Loucy (cell line): ENCODE results near the gene SYT2.

Experiments used
- H2AFZ ChIP-seq: fragments of 200-600 bp; sonication (generic); 2 replicates; pipeline ENCODE4 v1.6.0; 2016; ENCODE audit warnings: antibody characterized with exemption, mild to moderate bottlenecking, low read length, moderate library complexity
- H3F3A ChIP-seq: fragments of 200-600 bp; 2 replicates; pipeline ENCODE4 v1.6.0; 2016; ENCODE audit warnings: antibody characterized with exemption, low read depth, mild to moderate bottlenecking
- H3K27me3 ChIP-seq: fragments of 200-600 bp; sonication (generic); 2 replicates; pipeline ENCODE4 v1.6.1; 2014; ENCODE audit warnings: low read length, mild to moderate bottlenecking; ENCODE audit not compliant: insufficient read depth, poor library complexity, severe bottlenecking
- H3K36me3 ChIP-seq: fragments of 200-600 bp; sonication (generic); 2 replicates; pipeline ENCODE4 v1.6.1; 2016; ENCODE audit warnings: low read length; ENCODE audit not compliant: insufficient read depth
- H3K4me1 ChIP-seq: fragments of 200-600 bp; sonication (generic); 2 replicates; pipeline ENCODE4 v1.5.1; 2014; ENCODE audit warnings: low read length, mild to moderate bottlenecking; ENCODE audit not compliant: insufficient read depth, poor library complexity, severe bottlenecking
- H3K4me2 ChIP-seq: fragments of 200-600 bp; sonication (generic); 2 replicates; pipeline ENCODE4 v1.6.0; 2014; ENCODE audit warnings: antibody characterized with exemption, low read length, low read depth, mild to moderate bottlenecking; ENCODE audit not compliant: poor library complexity, severe bottlenecking
- H3K4me3 ChIP-seq: fragments of 200-600 bp; sonication (generic); 2 replicates; pipeline ENCODE4 v1.5.1; 2014; ENCODE audit warnings: low read length, mild to moderate bottlenecking, mixed read lengths; ENCODE audit not compliant: poor library complexity, severe bottlenecking
- H3K79me2 ChIP-seq: fragments of 200-600 bp; sonication (generic); 2 replicates; pipeline ENCODE4 v1.6.1; 2014; ENCODE audit warnings: low read length; ENCODE audit not compliant: insufficient read depth
- H3K9ac ChIP-seq: fragments of 200-600 bp; sonication (generic); 2 replicates; pipeline ENCODE4 v1.6.0; 2014; ENCODE audit warnings: mild to moderate bottlenecking, low read depth, low read length, moderate library complexity; ENCODE audit not compliant: poor library complexity, severe bottlenecking
- H3K9me2 ChIP-seq: fragments of 200-600 bp; sonication (generic); replicated peaks from 2 replicates; pipeline ENCODE4 v1.6.1; 2016; ENCODE audit warnings: low read depth, low read length, mixed read lengths
- H3K9me3 ChIP-seq: fragments of 200-600 bp; sonication (generic); 2 replicates; pipeline ENCODE4 v1.6.1; 2014; ENCODE audit warnings: mild to moderate bottlenecking, antibody characterized with exemption, low read length, low read depth; ENCODE audit not compliant: insufficient read depth
- H4K20me1 ChIP-seq: fragments of 200-600 bp; sonication (generic); 2 replicates; pipeline ENCODE4 v1.6.0; 2014; ENCODE audit warnings: antibody characterized with exemption, low read length, mild to moderate bottlenecking; ENCODE audit not compliant: insufficient read depth, poor library complexity, severe bottlenecking
- CTCF ChIP-seq: fragments of 200-600 bp; sonication (generic); conservative IDR thresholded peaks from 2 replicates; pipeline ENCODE4 v1.5.1; 2014; ENCODE audit warnings: mild to moderate bottlenecking, antibody characterized with exemption, low read length
- EZH2phosphoT487 ChIP-seq: fragments of 200-600 bp; IDR thresholded peaks from 2 replicates; pipeline ENCODE4 v1.6.1; 2018; ENCODE audit warnings: antibody characterized with exemption, mild to moderate bottlenecking, moderate library complexity, borderline replicate concordance

The SYT2 gene

GRCh38 chr1:202572867-202573266 is 137.4 kb downstream of the SYT2 start:
- H3K27me3 ChIP-seq, result no peaks in the 10 kb centered on the region
- no peak overlapping the region for H3K4me3 ChIP-seq
- H3K36me3 ChIP-seq, result peaks cover 5% of the 10 kb centered on the region; the same call in 1 of the 2 replicates
- no peak overlapping the region for H3K9ac ChIP-seq
- H3F3A ChIP-seq, result no peaks in the 10 kb centered on the region
- H3K9me3 ChIP-seq, result no peaks in the 10 kb centered on the region
- H3K4me2 ChIP-seq, result no peak overlapping the region
- H3K9me2 ChIP-seq, result no peaks in the 10 kb centered on the region
- TF ChIP-seq EZH2phosphoT487 (no peak), CTCF (no peak)
- H3K4me1 ChIP-seq, result no peaks in the 10 kb centered on the region
- no peaks in the 10 kb centered on the region for H4K20me1 ChIP-seq
- no peaks in the 10 kb centered on the region for H3K79me2 ChIP-seq
- no peak overlapping the region for H2AFZ ChIP-seq

GRCh38 chr1:202571719-202572339 is 138.4 kb downstream of the SYT2 start:
- Histone ChIP-seq H3K4me3 (no peak overlapping the region), H3K27me3 (no peaks in the 10 kb centered on the region), H3K9me3 (no peaks in the 10 kb centered on the region), H3K9me2 (no peaks in the 10 kb centered on the region), H3F3A (no peaks in the 10 kb centered on the region), H3K9ac (no peak overlapping the region), H4K20me1 (no peaks in the 10 kb centered on the region), H3K79me2 (no peaks in the 10 kb centered on the region), H3K4me2 (no peak overlapping the region), H3K4me1 (no peaks in the 10 kb centered on the region), H3K36me3 (peaks cover 9% of the 10 kb centered on the region; the same call in 1 of the 2 replicates), H2AFZ (no peak overlapping the region)
- TF ChIP-seq CTCF (peak; percentile 97), EZH2phosphoT487 (no peak)

- H3K4me2 ChIP-seq, result no peak overlapping the region
- no peak overlapping the region for H2AFZ ChIP-seq
- H3K36me3 ChIP-seq, result peaks cover 9% of the 10 kb centered on the region; the same call in 1 of the 2 replicates
- H4K20me1 ChIP-seq, result no peaks in the 10 kb centered on the region
- no peaks in the 10 kb centered on the region for H3K79me2 ChIP-seq
- H3K9me2 ChIP-seq, result no peaks in the 10 kb centered on the region
- no peak overlapping the region for H3K4me3 ChIP-seq
- TF ChIP-seq EZH2phosphoT487 (no peak), CTCF (no peak)
- no peaks in the 10 kb centered on the region for H3K9me3 ChIP-seq
- H3K4me1 ChIP-seq, result peaks cover 15% of the 10 kb centered on the region
- H3K27me3 ChIP-seq, result no peaks in the 10 kb centered on the region
- H3F3A ChIP-seq, result no peaks in the 10 kb centered on the region
- no peak overlapping the region for H3K9ac ChIP-seq
Measured at GRCh38 chr1:202569393-202570322, 140.6 kb downstream of the SYT2 start.
